Caki2 (cell line): ENCODE measurements around the gene TMEM255B. TPM values are rescaled to one million over a fixed set of nuclear protein-coding genes. Genes with fewer than 3 reads are reported as not detected.
A peak's percentile ranks its signal among the peaks of the same experiment; 100 is the strongest.

Source experiments
- DNase-seq: peaks from one replicate; pipeline ENCODE4 v3.0.0-alpha.2; 2015; ENCODE audit warnings: low read depth
- in situ Hi-C: cut with HindIII; loops from 2 replicates; pipeline ENCODE4 v1.10.0; 2016; ENCODE audit warnings: low sequenced_read_pairs, low pct_unique_long_range_greater_than_20kb, mixed read lengths
- total RNA-seq: library from RNA; depleted of rRNA; stranded (reverse); fragments of >200 nt; shearing (Covaris generic); gene quantifications from 2 replicates; pipeline ENCODE4 v1.2.3, GENCODE V29; 2014; ENCODE audit warnings: low replicate concordance

Gene TMEM255B
- total RNA-seq, 1 experiment from 2014 or later, result not detected

DNA sequence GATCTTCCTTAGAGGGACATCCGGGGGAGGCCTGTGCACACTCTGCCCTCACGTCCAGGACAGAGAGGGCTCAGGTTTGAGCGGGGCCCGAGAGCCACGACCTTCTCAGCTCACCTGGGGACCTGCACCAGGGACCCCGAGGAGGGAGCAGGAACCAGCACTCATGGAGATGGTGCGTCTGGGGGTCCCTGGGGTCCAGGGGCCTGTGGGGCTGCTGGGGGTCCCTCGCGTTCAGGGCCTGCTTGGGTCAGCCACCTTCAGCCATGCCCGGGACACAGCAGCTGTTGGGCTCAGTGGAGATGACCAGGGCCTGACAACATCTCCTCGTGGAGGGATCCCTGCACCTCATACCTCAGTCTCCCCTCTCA is 47.1 kb downstream of the TMEM255B start:
- in situ Hi-C loops, result no loop called here
- no peak for DNase-seq

DNA sequence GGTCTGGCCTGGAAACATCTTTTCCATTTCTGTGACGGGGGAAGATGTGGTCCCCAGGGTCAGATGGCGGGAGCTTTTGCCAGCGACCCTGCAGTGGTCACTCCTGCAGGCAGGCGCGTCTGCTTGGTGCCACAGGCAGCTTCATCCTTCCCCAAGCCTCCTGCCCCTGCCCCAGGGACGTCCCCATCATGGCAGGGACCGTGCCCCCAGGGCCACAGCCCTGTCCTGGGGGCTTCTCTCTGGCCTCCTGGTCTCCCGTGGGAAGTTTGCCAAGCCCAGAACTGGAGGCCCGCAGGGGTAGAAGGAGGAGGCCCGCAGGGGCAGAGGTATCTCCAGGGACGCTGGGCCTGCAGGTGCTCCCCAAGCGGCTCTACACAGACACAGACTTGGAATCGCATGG is 47.5 kb downstream of the TMEM255B start:
- no peak for DNase-seq
- in situ Hi-C loops, result no loop called here

DNA sequence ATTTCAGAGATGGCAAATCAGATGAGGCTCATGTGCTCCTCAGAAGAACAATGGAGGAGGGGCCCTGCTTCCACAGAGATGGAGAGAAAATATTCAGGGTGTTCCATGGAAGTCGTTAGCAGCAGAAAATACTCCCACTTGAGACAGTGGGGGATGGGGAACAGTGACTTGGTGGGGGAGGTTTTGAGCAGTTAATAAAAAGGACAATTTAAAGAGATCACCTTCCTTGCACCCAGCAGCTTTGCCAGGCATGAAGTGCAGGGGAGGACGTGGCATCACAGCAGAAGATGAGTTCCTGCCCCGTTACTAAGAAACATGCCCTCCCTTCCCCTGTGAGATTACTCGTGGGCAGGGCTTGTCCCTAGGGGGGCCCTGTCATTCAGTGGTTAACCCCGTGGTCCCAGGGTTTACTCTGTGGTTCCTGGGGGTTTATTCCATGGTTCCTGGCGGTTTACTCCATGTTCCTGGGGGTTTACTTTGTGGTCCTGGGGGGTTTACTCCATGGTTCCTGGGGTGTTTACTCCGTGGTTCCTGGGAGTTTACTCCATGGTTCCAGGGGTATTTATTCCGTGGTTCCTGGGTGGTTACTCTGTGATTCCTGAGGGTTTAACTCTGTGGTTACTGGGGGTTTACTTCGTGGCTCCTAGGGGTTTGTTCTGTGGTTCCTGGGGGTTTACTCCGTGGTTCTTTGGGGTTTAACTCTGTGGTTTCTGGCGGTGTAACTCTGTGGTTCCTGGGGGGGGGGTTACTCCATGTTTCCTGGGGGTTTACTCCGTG is 49.2 kb downstream of the TMEM255B start:
- no peak for DNase-seq
- in situ Hi-C loops, result no loop called here

DNA sequence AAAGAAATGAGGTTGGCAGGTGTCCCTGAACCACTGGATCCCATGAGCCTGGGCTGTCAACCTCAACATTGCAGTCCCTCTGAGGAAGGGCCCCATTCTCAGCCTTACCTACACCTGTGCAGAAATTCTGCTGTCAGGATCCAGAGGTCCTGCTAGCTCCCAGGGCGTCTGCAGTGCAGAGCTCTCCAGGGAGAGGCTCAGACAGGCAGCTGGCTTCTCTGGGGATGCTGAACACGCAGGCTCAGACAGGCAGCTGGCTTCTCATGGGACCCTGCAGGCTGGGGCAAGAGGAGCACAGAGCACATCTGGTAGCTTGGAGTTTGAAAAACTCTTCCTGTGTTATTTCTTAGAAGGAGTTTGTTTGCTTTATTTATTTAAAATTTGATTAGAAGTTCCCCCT is 50.9 kb downstream of the TMEM255B start:
- DNase-seq, result no peak
- in situ Hi-C loops, result no loop called here

DNA sequence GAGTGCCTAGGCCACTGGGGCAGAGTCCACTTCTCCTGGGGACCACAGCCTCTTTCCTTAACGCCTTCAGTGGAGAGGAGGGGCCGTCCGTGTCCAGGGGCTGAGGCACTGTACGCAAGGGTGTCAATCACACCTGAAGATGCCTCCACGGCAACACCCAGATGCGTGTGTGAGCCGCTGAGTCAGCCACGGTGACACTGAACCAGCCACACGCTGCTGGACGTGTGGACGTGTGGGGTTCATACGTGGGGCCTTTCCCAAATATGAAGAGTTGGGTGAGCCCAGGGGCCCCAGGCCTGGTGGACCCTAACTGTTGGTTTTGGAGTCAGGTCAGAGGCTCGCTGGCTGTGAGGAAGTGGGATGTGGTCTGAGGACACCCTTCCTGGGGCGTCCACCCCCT is 51.6 kb downstream of the TMEM255B start:
- in situ Hi-C loops, result no loop called here

DNA sequence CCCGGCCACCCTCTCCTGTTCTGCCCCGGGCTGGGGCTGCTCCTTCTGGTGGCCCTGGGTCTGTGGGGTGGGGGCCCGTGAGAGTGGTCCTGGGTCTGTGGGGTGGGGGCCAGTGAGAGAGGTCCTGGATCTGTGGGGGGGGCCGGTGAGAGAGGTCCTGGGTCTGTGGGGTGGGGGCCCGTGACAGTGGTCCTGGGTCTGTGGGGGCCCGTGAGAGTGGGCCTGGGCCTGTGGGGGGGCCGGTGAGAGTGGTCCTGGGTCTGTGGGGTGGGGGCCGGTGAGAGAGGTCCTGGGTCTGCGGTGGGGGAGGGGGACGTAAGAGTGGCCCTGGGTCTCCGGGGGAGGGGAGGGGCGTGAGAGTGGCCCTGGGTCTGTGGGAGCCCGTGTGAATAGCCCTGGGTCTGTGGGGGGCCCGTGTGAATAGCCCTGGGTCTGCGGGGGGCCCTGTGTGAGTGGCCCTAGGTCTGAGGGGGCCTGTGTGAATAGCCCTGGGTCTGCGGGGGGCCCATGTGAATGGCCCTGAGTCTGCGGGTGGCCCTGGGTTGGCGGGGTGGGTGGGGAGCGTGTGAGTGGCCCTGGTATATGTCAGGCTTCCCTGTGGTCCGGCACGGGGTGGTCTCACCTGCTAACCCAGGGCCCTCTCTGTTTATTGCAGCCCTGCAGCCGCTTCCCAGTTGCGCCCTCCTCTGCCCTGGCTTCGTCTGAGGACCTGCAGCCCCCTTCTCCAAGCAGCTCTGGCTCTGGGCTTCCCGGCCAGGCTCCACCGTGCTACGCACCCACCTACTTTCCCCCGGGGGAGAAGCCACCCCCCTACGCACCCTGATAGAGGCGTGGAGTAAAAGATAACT is 52.3 kb downstream of the TMEM255B start:
- DNase-seq, result no peak
- in situ Hi-C loops, result no loop called here

More for the DNA sequence above, 51.6 kb downstream of the TMEM255B start:
- DNase-seq, result no peak

DNA sequence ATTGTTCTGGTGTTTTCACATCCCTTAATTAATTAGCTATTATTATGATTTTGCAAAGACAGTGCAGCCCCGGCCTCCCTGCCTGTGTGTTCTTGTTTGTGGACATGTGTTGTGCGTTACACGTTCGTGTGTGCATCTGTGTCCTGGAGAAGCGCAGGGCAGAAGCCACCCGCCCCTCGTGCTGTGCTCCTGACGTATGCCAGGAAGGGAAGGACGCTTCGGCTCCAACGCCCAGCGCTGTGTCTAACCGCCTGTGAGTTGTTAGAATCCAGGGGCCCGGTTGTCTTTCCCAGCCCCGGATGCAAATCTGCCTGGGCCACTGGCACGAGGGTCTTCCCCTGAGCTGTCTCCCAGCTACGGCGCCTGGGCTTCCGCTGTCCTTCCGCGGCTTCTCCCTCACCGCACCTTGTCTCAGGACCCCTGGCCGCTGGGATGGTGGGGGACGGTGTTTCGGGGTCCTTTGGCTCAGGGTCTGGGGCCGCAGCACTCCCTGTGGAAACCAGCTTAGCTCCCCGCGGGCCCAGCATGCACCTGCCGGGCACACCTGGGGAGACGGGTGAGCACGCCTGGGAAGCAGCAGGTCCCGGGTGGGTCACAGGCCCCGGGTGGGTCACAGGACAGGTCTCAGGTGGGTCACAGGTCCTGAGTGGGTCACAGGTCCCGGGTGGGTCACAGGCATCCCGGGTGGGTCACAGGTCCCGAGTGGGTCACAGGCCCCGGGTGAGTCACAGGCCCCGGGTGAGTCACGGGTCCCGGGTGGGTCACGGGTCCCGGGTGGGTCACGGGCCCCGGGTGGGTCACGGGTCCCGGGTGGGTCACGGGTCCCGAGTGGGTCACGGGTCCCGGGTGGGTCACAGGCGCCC is 53.4 kb downstream of the TMEM255B start:
- no peak for DNase-seq
- in situ Hi-C loops, result no loop called here

DNA sequence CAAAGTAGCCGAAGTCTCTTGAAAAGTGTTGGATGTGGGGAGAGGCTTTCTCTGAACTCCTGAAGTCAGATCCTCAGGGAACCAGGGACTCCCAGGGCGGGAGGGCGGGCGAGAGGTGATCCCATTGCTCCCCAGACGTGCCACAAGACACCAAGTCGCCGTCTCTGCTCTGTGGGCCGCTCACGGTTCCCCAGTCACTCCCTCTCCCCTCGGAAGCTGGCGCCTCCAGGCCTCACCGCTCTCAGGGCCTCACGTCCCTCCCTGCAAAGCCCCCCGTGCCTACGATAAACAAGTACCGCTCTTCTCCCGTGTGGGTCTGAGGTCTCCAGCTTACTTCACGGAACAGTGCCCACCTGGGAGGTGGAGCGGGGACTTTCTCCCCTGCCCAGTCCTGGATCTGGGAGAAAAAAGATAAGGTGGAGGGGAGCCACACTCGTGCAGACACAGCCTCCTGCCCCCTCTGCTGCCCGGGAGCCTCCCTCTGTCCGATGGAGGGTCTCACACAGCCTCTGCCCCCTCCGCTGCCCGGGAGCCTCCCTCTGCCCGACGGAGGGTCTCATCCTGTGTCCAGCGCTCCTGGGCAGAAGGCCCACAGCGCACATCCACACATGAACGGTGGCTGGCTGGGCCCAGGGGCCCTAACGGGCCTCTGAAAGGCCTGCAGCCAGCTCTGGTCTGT is 54.2 kb downstream of the TMEM255B start:
- no peak for DNase-seq
- in situ Hi-C loops, result no loop called here

DNA sequence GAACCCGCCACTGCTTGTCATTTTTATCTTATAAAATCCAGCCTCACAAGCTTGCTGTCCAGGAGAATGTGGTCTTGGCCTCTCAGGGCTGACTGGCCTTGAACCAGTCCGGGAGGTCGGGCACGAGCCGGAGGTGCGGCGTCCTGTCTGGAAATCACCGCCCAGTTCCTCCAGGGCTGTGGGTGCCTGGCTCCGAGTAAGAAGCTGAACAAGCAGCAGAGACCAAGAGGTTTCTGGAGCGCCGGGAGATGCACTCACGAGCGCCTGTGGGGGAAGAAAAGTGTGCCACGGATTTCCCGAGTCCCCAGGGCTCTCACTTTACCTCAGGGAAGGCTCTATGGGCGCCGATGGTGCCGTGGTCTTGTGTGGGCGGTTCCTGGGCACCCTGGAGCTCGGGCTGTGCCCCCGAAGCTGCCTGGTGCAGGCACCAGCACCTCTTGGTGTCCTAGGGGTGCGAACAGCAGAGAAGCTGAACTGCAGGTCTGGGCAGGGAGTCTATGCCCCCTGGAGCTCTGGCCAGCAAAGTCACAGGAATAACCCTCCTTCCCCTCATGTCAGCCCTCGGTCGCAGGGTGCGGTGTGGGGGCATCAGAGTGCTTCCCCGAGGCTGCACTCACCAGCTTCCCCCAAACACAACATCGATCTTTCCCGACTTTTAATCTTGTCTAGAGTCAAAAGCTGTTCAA is 54.9 kb downstream of the TMEM255B start:
- DNase-seq, result peak; percentile 12
- in situ Hi-C loops, result no loop called here

DNA sequence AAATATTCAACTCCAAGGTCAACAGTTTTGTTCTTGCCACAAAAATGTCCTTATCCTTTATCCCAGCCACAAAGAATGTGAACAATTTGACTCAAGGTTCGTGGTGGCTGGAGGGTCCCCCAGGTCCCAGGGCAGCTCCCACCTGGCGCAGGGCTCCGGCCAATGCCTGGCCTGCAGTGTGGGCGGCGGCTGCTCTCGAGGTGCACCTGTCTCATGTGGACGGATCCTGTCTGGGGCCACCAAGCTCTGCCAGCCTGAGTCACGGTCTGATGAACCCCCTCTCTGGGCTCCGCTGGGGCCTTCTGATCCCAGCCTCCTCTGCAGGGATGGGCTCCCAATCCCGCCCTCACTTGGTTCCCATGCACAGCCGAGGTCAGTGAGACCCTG is 55.4 kb downstream of the TMEM255B start:
- in situ Hi-C loops, result no loop called here
- DNase-seq, result peak; percentile 68

DNA sequence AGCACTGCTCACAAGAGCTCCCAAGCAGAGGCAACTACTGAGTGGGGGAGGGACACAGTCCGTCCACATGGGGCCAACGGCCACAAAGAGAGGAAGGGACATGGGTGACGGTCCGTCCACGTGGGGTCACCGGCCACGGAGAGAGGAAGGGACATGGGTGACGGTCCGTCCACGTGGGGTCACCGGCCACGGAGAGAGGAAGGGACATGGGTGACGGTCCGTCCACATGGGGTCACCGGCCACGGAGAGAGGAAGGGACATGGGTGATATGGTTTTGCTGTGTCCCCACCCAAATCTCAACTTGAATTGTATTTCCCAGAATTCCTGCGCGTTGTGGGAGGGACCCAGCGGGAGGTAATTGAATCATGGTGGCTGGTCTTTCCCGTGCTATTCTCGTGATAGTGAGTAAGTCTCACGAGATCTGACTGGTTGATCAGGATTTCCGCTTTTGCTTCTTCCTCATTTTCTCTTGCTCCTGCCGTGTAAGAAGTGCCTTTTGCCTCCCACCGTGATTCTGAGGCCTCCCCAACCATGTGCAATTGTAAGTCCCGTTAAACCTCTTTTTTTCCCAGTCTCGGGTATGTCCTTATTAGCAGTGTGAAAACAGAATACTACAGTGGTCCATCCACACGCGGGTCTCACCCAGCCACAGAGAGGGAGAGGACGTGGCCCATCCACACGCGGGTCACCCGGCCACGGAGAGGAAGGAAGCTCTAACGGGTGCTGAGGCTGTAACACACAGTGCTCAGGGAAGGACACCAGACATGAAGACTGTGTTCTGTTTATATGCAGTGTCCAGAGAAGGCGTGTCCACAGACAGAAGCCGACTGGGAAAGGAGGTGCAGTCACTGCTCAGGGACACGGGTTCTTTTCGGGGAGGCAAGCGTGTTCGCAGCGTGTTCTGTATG is 56.4 kb downstream of the TMEM255B start:
- DNase-seq, result no peak
- in situ Hi-C loops, result no loop called here

DNA sequence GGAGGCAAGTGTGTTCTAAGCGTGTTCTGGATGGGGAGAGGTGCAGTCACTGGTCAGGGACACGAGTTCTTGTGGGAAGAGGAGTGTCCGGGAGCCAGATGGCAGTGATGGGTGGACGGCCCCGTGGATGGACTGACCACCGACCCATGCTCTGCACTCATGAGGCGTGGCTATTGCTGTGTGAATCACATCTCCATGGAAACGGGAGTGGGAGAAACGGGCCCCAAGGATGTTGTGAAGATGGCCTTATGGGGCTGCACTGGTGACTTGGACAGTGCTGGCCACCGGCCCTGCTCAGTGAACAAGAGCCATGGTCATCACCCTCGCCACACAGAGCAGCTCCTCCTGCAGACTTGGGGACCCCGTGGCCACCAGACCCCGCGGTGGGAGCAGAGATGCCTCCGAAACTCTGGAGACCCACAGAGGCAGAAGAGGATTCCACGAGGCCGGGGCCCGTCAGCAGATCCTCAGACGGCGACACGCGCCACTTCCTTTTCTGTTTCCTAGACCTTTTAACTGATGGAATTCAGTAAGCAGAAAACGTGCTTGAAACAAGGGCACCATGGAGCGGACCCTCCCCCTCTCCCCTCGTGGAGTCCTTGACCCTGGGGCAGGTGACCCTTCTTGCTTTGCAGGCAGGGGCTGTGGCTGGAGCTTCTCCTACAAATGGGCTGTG is 57.4 kb downstream of the TMEM255B start:
- in situ Hi-C loops, result no loop called here
- no peak for DNase-seq

DNA sequence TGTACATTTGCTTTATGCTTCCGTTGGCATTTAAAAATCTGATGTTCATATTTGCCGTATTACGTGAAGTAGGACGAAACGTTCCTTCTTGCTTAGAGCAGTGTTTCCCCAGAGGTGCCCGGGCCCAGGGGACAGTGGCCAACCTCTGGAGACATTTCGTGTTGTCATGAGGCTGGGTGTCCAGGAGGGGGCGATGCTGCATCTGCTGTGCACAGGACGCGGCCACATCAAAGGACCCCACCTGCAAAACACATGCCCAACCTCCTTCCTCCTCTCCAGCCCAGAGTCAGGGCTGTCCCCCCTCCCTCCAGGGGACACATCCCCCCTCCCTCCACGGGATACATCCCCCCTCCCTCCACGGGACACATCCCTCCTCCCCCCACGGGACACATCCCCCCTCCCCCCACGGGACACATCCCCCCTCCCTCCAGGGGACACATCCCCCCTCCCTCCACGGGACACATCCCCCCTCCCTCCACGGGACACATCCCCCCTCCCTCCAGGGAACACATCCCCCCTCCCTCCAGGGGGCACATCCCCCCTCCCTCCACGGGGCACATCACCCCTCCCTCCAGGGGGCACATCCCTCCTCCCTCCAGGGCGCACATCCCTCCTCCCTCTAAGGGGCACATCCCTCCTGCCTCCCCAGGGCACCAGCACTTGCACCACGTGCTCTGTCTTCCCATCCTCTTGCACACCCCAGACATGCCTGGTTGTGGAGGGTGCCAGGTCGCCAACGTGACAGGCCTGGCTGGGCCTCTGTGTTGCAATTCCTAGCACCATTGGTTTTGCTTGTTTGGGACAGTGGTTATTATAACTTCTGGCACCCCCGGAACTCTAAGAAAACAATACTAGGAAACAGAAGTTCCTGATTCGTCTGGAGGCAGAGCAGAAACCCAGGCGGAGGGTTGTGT is 58.2 kb downstream of the TMEM255B start:
- in situ Hi-C loops, result no loop called here
- DNase-seq, result peak; percentile 43

DNA sequence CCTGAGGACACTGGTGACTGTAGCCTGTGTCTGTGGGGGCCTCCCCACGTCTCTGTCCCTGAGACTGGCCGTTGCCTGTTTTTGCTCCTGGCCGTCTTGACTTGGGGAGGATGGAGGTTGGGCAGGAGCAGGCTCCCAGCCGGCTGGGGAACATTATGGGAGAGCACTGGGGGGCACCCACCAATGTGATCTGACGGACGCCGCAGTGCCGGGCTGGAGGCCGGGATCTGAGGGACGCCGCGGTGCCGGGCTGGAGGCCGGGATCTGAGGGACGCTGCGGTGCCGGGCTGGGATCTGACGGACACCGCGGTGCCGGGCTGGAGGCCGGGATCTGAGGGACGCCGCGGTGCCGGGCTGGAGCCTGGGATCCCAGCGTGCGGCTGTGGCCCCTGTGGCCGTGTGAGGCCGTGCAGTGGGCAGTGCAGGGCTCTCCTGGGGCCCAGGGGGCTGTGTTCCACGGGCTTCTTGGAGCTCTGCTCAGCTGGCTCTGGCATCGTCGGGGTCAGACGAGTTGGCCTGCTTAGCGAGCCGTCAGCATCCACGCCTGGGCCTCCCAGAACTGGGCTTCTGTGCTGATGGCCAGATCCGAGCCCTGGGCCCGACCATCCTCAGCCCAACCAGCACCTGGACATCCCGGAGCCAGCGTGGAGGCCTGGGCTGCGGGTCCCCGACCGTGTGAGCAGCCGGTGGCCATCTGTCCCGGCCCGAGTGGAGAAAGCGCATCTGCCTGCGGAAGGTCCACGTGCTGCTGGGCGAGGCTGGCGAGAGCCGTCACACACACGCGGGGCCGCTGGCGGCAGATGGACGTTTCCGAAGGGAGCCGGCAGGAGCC is 59.0 kb downstream of the TMEM255B start:
- in situ Hi-C loops, result no loop called here
- no peak for DNase-seq
